ENCODE data around the gene HSF2. TPM values are rescaled to one million over a fixed set of nuclear protein-coding genes. Genes with fewer than 3 reads are reported as not detected.
A peak's percentile ranks its signal among the peaks of the same experiment; 100 is the strongest.
"Not testable (repeated sequence)": the region's sequence is repeated elsewhere in the genome, so short reads cannot be mapped to it uniquely, and the experiment has no call there.

The HSF2 gene
- total RNA-seq, 1 experiment from 2014 or later: 20.4 TPM

GRCh38 chr6:122426597-122426996 lies 27.1 kb downstream of the HSF2 start:
- in situ Hi-C loops (cut with HindIII; ENCODE audit: low pct_unique_long_range_greater_than_20kb, low sequenced_read_pairs): no loop called here
- no peak for DNase-seq (ENCODE audit: low read depth, low spot score)

- in situ Hi-C loops (cut with HindIII; ENCODE audit: low pct_unique_long_range_greater_than_20kb, low sequenced_read_pairs): no loop called here
- no peak for DNase-seq (ENCODE audit: low read depth, low spot score)
Observed at GRCh38 chr6:122428781-122429180, 29.3 kb downstream of the HSF2 start.

- DNase-seq (ENCODE audit: low read depth, low spot score): no peak
- in situ Hi-C loops (cut with HindIII; ENCODE audit: low pct_unique_long_range_greater_than_20kb, low sequenced_read_pairs): no loop called here
Observed at GRCh38 chr6:122429323-122429722, 29.9 kb downstream of the HSF2 start.

GRCh38 chr6:122431780-122432179 lies 32.3 kb downstream of the HSF2 start:
- in situ Hi-C loops (cut with HindIII; ENCODE audit: low pct_unique_long_range_greater_than_20kb, low sequenced_read_pairs): no loop called here
- no peak for DNase-seq (ENCODE audit: low read depth, low spot score)

GRCh38 chr6:122432816-122433215 lies 33.4 kb downstream of the HSF2 start:
- no peak for DNase-seq (ENCODE audit: low read depth, low spot score)
- in situ Hi-C loops (cut with HindIII; ENCODE audit: low pct_unique_long_range_greater_than_20kb, low sequenced_read_pairs): no loop called here

GRCh38 chr6:122438975-122439374 lies 39.5 kb downstream of the HSF2 start:
- in situ Hi-C loops (cut with HindIII; ENCODE audit: low pct_unique_long_range_greater_than_20kb, low sequenced_read_pairs): no loop called here
- no peak for DNase-seq (ENCODE audit: low read depth, low spot score)

GRCh38 chr6:122445274-122445673 lies 45.8 kb downstream of the HSF2 start:
- in situ Hi-C loops (cut with HindIII; ENCODE audit: low pct_unique_long_range_greater_than_20kb, low sequenced_read_pairs): no loop called here
- no peak for DNase-seq (ENCODE audit: low read depth, low spot score)

GRCh38 chr6:122449069-122449468 lies 49.6 kb downstream of the HSF2 start:
- in situ Hi-C loops (cut with HindIII; ENCODE audit: low pct_unique_long_range_greater_than_20kb, low sequenced_read_pairs): no loop called here
- DNase-seq (ENCODE audit: low read depth, low spot score): no peak

- DNase-seq (ENCODE audit: low read depth, low spot score): no peak
- in situ Hi-C loops (cut with HindIII; ENCODE audit: low pct_unique_long_range_greater_than_20kb, low sequenced_read_pairs): no loop called here
Observed at GRCh38 chr6:122452509-122452908, 53.1 kb downstream of the HSF2 start.

- no peak for DNase-seq (ENCODE audit: low read depth, low spot score)
- in situ Hi-C loops (cut with HindIII; ENCODE audit: low pct_unique_long_range_greater_than_20kb, low sequenced_read_pairs): no loop called here
Observed at GRCh38 chr6:122454673-122455072, 55.2 kb downstream of the HSF2 start.

GRCh38 chr6:122455116-122455515 lies 55.7 kb downstream of the HSF2 start:
- DNase-seq (ENCODE audit: low read depth, low spot score); in situ Hi-C loops (cut with HindIII; ENCODE audit: low pct_unique_long_range_greater_than_20kb, low sequenced_read_pairs): not testable (repeated sequence)

- in situ Hi-C loops (cut with HindIII; ENCODE audit: low pct_unique_long_range_greater_than_20kb, low sequenced_read_pairs): no loop called here
- DNase-seq (ENCODE audit: low read depth, low spot score): no peak
Observed at GRCh38 chr6:122458087-122458486, 58.6 kb downstream of the HSF2 start.

GRCh38 chr6:122459240-122459639 lies 59.8 kb downstream of the HSF2 start:
- in situ Hi-C loops (cut with HindIII; ENCODE audit: low pct_unique_long_range_greater_than_20kb, low sequenced_read_pairs): no loop called here
- DNase-seq (ENCODE audit: low read depth, low spot score): no peak

- not testable (repeated sequence) for DNase-seq (ENCODE audit: low read depth, low spot score)
Observed at GRCh38 chr6:122459865-122460416, 60.5 kb downstream of the HSF2 start.

GRCh38 chr6:122461885-122462284 lies 62.4 kb downstream of the HSF2 start:
- in situ Hi-C loops (cut with HindIII; ENCODE audit: low pct_unique_long_range_greater_than_20kb, low sequenced_read_pairs): no loop called here

More at GRCh38 chr6:122459865-122460416, 60.5 kb downstream of the HSF2 start:
- in situ Hi-C loops (cut with HindIII; ENCODE audit: low pct_unique_long_range_greater_than_20kb, low sequenced_read_pairs): not testable (repeated sequence)

GRCh38 chr6:122471107-122472021 lies 71.9 kb downstream of the HSF2 start, which contains the start of gene SERINC1:
Gene SERINC1 (minus strand): TSS chr6:122471807. CDS start chr6:122471737, 70 bp downstream.
- DNase-seq (ENCODE audit: low read depth, low spot score): peak; percentile 93
- in situ Hi-C loops (cut with HindIII; ENCODE audit: low pct_unique_long_range_greater_than_20kb, low sequenced_read_pairs): no loop called here

More at GRCh38 chr6:122461885-122462284, 62.4 kb downstream of the HSF2 start:
- DNase-seq (ENCODE audit: low read depth, low spot score): no peak

- in situ Hi-C loops (cut with HindIII; ENCODE audit: low pct_unique_long_range_greater_than_20kb, low sequenced_read_pairs): no loop called here
- DNase-seq (ENCODE audit: low read depth, low spot score): no peak
Observed at GRCh38 chr6:122472022-122472340, 72.5 kb downstream of the HSF2 start.

- in situ Hi-C loops (cut with HindIII; ENCODE audit: low pct_unique_long_range_greater_than_20kb, low sequenced_read_pairs): no loop called here
- peak; percentile 52 for DNase-seq (ENCODE audit: low read depth, low spot score)
Observed at GRCh38 chr6:122476131-122476530, 76.7 kb downstream of the HSF2 start.

- no peak for DNase-seq (ENCODE audit: low read depth, low spot score)
- in situ Hi-C loops (cut with HindIII; ENCODE audit: low pct_unique_long_range_greater_than_20kb, low sequenced_read_pairs): no loop called here
Observed at GRCh38 chr6:122482750-122483080, 83.3 kb downstream of the HSF2 start.
